Activated CD4-positive, alpha-beta T cell treated with anti-CD3 and anti-CD28 coated beads, Interleukin-2, Interleukin-6, amounts not matched to agents 100 ng/mL and 50 ng/mL, durations not matched to agents 16 hours and 8 hours (primary cell): ENCODE measurements around the gene MAML2.
A peak's percentile ranks its signal among the peaks of the same experiment; 100 is the strongest.

Source experiments
- DNase-seq: peaks from one replicate; pipeline ENCODE4 v3.0.0-alpha.2; 2020

The MAML2 gene

GRCh38 chr11:96342961-96343711 lies at the start of gene MAML2:
MAML2 (minus strand) TSS chr11:96343195; CDS start chr11:96341895, 1,300 bp downstream.
- DNase-seq: peak; percentile 96

- no peak for DNase-seq
Measured at GRCh38 chr11:96391698-96392307, 48.8 kb upstream of the MAML2 start.

GRCh38 chr11:96390488-96390792 lies 47.4 kb upstream of the MAML2 start:
- DNase-seq: no peak

GRCh38 chr11:96389720-96390487 lies 46.9 kb upstream of the MAML2 start, which contains the start of the genes CCDC82 and JRKL:
CCDC82 (minus strand) TSS chr11:96389912; CDS start chr11:96384747, 5,165 bp downstream.
JRKL (plus strand) TSS chr11:96390013; CDS start chr11:96390650, 637 bp downstream.
- peak; percentile 99 for DNase-seq

- no peak for DNase-seq
Measured at GRCh38 chr11:96388891-96389719, 46.1 kb upstream of the MAML2 start.

- no peak for DNase-seq
Measured at GRCh38 chr11:96385187-96385586, 42.2 kb upstream of the MAML2 start.

GRCh38 chr11:96384156-96384555 lies 41.2 kb upstream of the MAML2 start:
- DNase-seq: no peak

GRCh38 chr11:96376796-96377195 lies 33.8 kb upstream of the MAML2 start:
- DNase-seq: no peak

- DNase-seq: no peak
Measured at GRCh38 chr11:96373826-96374225, 30.8 kb upstream of the MAML2 start.

- DNase-seq: no peak
Measured at GRCh38 chr11:96367342-96367741, 24.3 kb upstream of the MAML2 start.

GRCh38 chr11:96366024-96366423 lies 23.0 kb upstream of the MAML2 start:
- DNase-seq: no peak

- DNase-seq: no peak
Measured at GRCh38 chr11:96365493-96365892, 22.5 kb upstream of the MAML2 start.

GRCh38 chr11:96361778-96362177 lies 18.8 kb upstream of the MAML2 start:
- DNase-seq: no peak

- no peak for DNase-seq
Measured at GRCh38 chr11:96358321-96358720, 15.3 kb upstream of the MAML2 start.

- peak; percentile 47 for DNase-seq
Measured at GRCh38 chr11:96357794-96358193, 14.8 kb upstream of the MAML2 start.

GRCh38 chr11:96356848-96357247 lies 13.9 kb upstream of the MAML2 start:
- no peak for DNase-seq

- no peak for DNase-seq
Measured at GRCh38 chr11:96342014-96342960, 708 bp downstream of the MAML2 start.

- DNase-seq: peak; percentile 75
Measured at GRCh38 chr11:96341211-96342013, 1.6 kb downstream of the MAML2 start.

- no peak for DNase-seq
Measured at GRCh38 chr11:96340555-96340885, 2.5 kb downstream of the MAML2 start.

- DNase-seq: no peak
Measured at GRCh38 chr11:96339706-96340554, 3.1 kb downstream of the MAML2 start.
